MM.1S (cell line): ENCODE measurements around the gene ATF7IP2.

Source experiments
- CTCF ChIP-seq: fragments of 300-600 bp; sonication (generic); IDR thresholded peaks from 2 replicates; pipeline ENCODE4 v1.5.1; 2016; ENCODE audit warnings: antibody characterized with exemption, low read length, mixed read lengths
- EZH2 ChIP-seq: fragments of 300-600 bp; sonication (generic); optimal IDR thresholded peaks from 2 replicates; pipeline ENCODE3; 2017; ENCODE audit warnings: low read depth, mild to moderate bottlenecking, antibody characterized with exemption, low read length, mixed read lengths
- EZH2phosphoT487 ChIP-seq: fragments of 300-600 bp; sonication (generic); IDR thresholded peaks from 2 replicates; pipeline ENCODE4 v1.6.1; 2018; ENCODE audit warnings: antibody characterized with exemption, low read length

- TF ChIP-seq CTCF (no peak), EZH2phosphoT487 (no peak), EZH2 (no peak)
Observed at GRCh38 chr16:10466861-10467260, 81.0 kb downstream of the ATF7IP2 start.
